Stimulated activated CD4-positive, alpha-beta T cell treated with anti-CD3 and anti-CD28 coated beads, Interleukin-12 subunit alpha, Interleukin-12 subunit beta, amount 100 ng/mL, for 48 hours (primary cell): ENCODE measurements around the gene CMSS1.
"Not testable (repeated sequence)": the region's sequence is repeated elsewhere in the genome, so short reads cannot be mapped to it uniquely, and the experiment has no call there.

Experiments
- DNase-seq, 3 donors: peaks; one replicate each; pipeline ENCODE4 v3.0.0-alpha.2; 2020; ENCODE audit warnings: low read depth in 2 of 3, low spot score in 1 of 3

CMSS1 gene

GRCh38 chr3:100048248-100048647 is 230.6 kb downstream of the CMSS1 start:
- no peak for DNase-seq

- DNase-seq, result not testable (repeated sequence)
Measured at GRCh38 chr3:100051513-100051912, 233.9 kb downstream of the CMSS1 start.

GRCh38 chr3:100053951-100054620 is 236.4 kb downstream of the CMSS1 start:
- DNase-seq, result no peak

GRCh38 chr3:100057716-100058575 is 240.3 kb downstream of the CMSS1 start:
- no peak for DNase-seq

GRCh38 chr3:100059472-100059871 is 241.8 kb downstream of the CMSS1 start:
- no peak for DNase-seq

GRCh38 chr3:100060685-100061484 is 243.2 kb downstream of the CMSS1 start:
- DNase-seq, result no peak

- DNase-seq, result no peak
Measured at GRCh38 chr3:100062665-100063064, 245.0 kb downstream of the CMSS1 start.

GRCh38 chr3:100063929-100064461 is 246.3 kb downstream of the CMSS1 start:
- DNase-seq, result no peak

GRCh38 chr3:100067589-100067988 is 249.9 kb downstream of the CMSS1 start:
- DNase-seq, result no peak

GRCh38 chr3:100068826-100069225 is 251.2 kb downstream of the CMSS1 start:
- DNase-seq, result peak; percentile 57 to 77 (median 73)

- DNase-seq, result no peak
Measured at GRCh38 chr3:100069472-100069871, 251.8 kb downstream of the CMSS1 start.

- DNase-seq, result no peak
Measured at GRCh38 chr3:100072326-100073048, 254.8 kb downstream of the CMSS1 start.

- DNase-seq, result no peak
Measured at GRCh38 chr3:100073049-100073713, 255.5 kb downstream of the CMSS1 start.

GRCh38 chr3:100073714-100074307 is 256.1 kb downstream of the CMSS1 start:
- DNase-seq, result no peak

- DNase-seq, result no peak
Measured at GRCh38 chr3:100075196-100075595, 257.5 kb downstream of the CMSS1 start.

GRCh38 chr3:100075851-100076730 is 258.4 kb downstream of the CMSS1 start:
- no peak for DNase-seq

- DNase-seq, result no peak
Measured at GRCh38 chr3:100076731-100077529, 259.3 kb downstream of the CMSS1 start.

GRCh38 chr3:100079328-100079727 is 261.7 kb downstream of the CMSS1 start:
- DNase-seq, result no peak
